BLaER1 treated with 17β-estradiol and CSF1 and Interleukin-3, amounts not matched to agents 10 nM and 100 nM (cell line): ENCODE data around the gene ACR.
A peak's percentile ranks its signal among the peaks of the same experiment; 100 is the strongest.

ENCODE experiments used
- H3K27ac ChIP-seq, 11 experiments: shearing (Covaris generic); formaldehyde crosslinking; 2 replicates each; pipeline ENCODE4 v1.8.1; 2022
- H3K27me3 ChIP-seq, 11 experiments: shearing (Covaris generic); formaldehyde crosslinking; 2 replicates each; pipeline ENCODE4 v1.8.1; 2022
- H3K36me3 ChIP-seq, 11 experiments: shearing (Covaris generic); formaldehyde crosslinking; 2 replicates each; pipeline ENCODE4 v1.8.1; 2022
- H3K4me1 ChIP-seq, 10 experiments: shearing (Covaris generic); formaldehyde crosslinking; 2 replicates each; pipeline ENCODE4 v1.8.1; 2022
- H3K4me2 ChIP-seq, 11 experiments: shearing (Covaris generic); formaldehyde crosslinking; 2 replicates each; pipeline ENCODE4 v1.8.1; 2022
- H3K4me3 ChIP-seq, 10 experiments: shearing (Covaris generic); formaldehyde crosslinking; 2 replicates each; pipeline ENCODE4 v1.8.1; 2022
- H3K9ac ChIP-seq, 11 experiments: shearing (Covaris generic); formaldehyde crosslinking; 2 replicates each; pipeline ENCODE4 v1.8.1; 2022
- H3K9me3 ChIP-seq, 11 experiments: shearing (Covaris generic); formaldehyde crosslinking; replicated peaks in 1 of 11; 2 replicates each; pipeline ENCODE4 v1.8.1; 2022
- H4K20me1 ChIP-seq, 11 experiments: shearing (Covaris generic); formaldehyde crosslinking; 2 replicates each; pipeline ENCODE4 v1.8.1; 2022
- Cebpa-rat ChIP-seq, 11 experiments: shearing (Covaris generic); IDR thresholded peaks; 2 replicates each; pipeline ENCODE4 v1.8.1; 2022

Gene ACR

DNA sequence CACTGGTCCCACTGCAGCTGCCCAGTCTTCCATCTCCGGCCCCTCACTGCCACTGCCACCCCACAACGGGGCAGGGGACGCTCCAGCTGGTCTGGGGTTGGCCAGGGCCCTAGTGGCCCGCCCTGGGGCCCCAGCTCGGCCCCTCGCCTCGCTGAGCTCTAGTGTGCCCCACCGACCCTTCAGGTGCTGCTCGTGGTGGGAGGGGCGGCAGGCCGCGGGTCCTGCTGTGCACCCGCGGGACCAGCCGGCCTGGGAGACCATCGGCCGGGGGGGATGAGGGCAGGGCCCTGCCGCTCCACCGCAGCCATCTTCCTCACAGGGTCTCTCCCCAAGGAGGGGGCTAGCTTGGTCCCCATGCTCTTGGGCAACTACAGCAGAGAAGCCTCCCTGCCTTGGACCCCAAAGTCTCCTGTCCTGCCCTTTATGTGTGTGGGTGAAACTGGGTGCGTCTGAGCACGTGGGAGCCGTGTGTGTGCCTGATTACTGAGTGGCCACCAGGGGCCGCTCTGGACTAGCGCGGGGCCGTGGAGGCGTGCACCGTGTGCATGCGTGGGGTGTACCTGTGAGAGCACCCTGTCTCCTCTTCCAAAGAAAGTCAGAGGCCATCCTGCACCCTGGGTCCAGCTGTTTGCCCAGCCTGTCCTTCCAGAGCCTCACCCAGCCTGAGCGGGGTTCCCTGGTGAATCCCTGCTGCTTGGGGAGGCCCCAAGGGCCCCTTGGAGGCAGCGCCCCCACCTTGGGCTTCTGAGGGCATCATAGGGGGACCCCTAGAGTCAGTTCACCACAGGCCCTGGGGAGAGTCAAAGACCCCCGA is 6.0 kb upstream of the ACR start:
- Histone ChIP-seq H3K4me3 (no peak overlapping the region), H3K9ac (no peak overlapping the region), H3K27ac (no peak overlapping the region), H3K27me3 (no peaks in the 10 kb centered on the region), H3K9me3 (no peaks in the 10 kb centered on the region), H3K4me2 (no peak overlapping the region), H3K36me3 (peaks cover 0 to 20% (median under 1%) of the 10 kb centered on the region in 11 experiments; a peak in 7 of 22 replicates), H4K20me1 (peaks cover 0 to 64% (median 32%) of the 10 kb centered on the region in 11 experiments; a peak in 14 of 22 replicates), H3K4me1 (peaks cover 0 to 26% (median 10%) of the 10 kb centered on the region in 10 experiments; a peak in 9 of 20 replicates)
- TF ChIP-seq Cebpa-rat (IDR thresholded peaks at IDR 0.05), result no peak

- no peaks in the 10 kb centered on the region for H3K9me3 ChIP-seq
- H3K27me3 ChIP-seq, result no peaks in the 10 kb centered on the region
- H3K9ac ChIP-seq, result no peak overlapping the region
- no peak for TF ChIP-seq Cebpa-rat (IDR thresholded peaks at IDR 0.05)
- no peak overlapping the region for H3K4me3 ChIP-seq
- no peak overlapping the region for H3K4me2 ChIP-seq
- peaks cover 0 to 58% (median 25%) of the 10 kb centered on the region in 11 experiments; a peak in 14 of 22 replicates for H4K20me1 ChIP-seq
- H3K36me3 ChIP-seq, result peaks cover 0 to 14% (median 0%) of the 10 kb centered on the region in 11 experiments; a peak in 2 of 22 replicates
- H3K4me1 ChIP-seq, result peaks cover 0 to 26% (median 10%) of the 10 kb centered on the region in 10 experiments; a peak in 9 of 20 replicates
- no peak overlapping the region for H3K27ac ChIP-seq
These were observed 5.3 kb upstream of the ACR start for GRCh38 chr22:50732681-50733080.

DNA sequence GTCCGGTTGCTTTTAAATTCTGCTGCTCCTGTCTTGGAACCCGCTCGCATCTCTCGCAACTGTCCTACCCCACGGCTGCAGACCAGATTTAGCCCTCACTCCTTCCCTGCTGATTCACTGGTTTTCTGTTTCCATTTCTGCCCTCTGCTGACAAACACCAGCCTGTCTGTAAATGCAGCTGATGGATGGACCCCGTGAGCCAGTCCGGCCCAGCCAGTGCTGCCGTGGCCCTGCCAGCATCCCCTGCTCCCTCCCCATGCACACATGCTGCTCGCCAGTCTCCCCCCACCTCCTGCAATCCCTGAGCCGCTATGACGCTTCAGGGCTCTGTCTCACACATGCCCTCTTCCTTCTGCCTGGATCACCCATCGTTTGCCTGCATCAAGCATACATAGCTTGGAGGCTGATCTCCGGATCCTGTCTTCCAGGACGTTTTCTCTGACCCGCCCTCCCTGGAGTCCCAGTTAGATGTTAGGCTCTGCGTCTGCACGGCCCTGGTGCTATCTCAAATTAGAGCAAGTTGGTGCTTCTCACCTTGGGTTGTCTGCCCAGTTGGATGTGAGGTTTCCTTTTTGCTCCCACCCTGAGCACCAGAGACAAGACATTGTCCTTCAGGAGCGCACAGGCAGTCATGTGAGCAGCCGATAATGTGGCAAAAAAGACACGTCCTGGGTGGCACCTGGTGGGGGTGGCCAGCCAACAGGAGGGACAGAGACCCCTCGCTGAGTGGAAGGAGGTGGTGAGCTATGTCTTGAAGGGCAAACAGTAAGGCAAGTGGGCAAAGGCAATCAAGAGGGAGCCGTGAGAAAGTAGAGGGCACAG is 4.3 kb upstream of the ACR start:
- Histone ChIP-seq H3K4me3 (no peak overlapping the region), H3K4me2 (no peak overlapping the region), H3K9me3 (no peaks in the 10 kb centered on the region), H3K27me3 (peaks cover 0 to under 1% (median 0%) of the 10 kb centered on the region in 11 experiments; a peak in 2 of 22 replicates), H3K4me1 (peaks cover 0 to 23% (median 5%) of the 10 kb centered on the region in 10 experiments; a peak in 15 of 20 replicates), H4K20me1 (peaks cover 0 to 47% (median 15%) of the 10 kb centered on the region in 11 experiments; a peak in 13 of 22 replicates), H3K36me3 (peaks cover 0 to 7% (median 0%) of the 10 kb centered on the region in 11 experiments; a peak in 1 of 22 replicates), H3K9ac (no peak overlapping the region), H3K27ac (no peak overlapping the region)
- no peak for TF ChIP-seq Cebpa-rat (IDR thresholded peaks at IDR 0.05)

GRCh38 chr22:50734343-50734771 is 3.6 kb upstream of the ACR start:
- peaks cover 0 to 7% (median 0%) of the 10 kb centered on the region in 11 experiments; a peak in 5 of 22 replicates for H3K27me3 ChIP-seq
- H3K27ac ChIP-seq, result no peak overlapping the region
- no peak overlapping the region for H3K9ac ChIP-seq
- H3K4me1 ChIP-seq, result peaks cover 5 to 25% (median 10%) of the 10 kb centered on the region in 10 experiments; a peak in 19 of 20 replicates
- no peak overlapping the region for H3K4me2 ChIP-seq
- no peak overlapping the region for H3K4me3 ChIP-seq
- H3K9me3 ChIP-seq, result no peaks in the 10 kb centered on the region
- peaks cover 0 to 48% (median 11%) of the 10 kb centered on the region in 11 experiments; a peak in 11 of 22 replicates for H4K20me1 ChIP-seq
- TF ChIP-seq Cebpa-rat (IDR thresholded peaks at IDR 0.05), result no peak
- H3K36me3 ChIP-seq, result peaks cover 0 to 7% (median 0%) of the 10 kb centered on the region in 11 experiments; a peak in 1 of 22 replicates

DNA sequence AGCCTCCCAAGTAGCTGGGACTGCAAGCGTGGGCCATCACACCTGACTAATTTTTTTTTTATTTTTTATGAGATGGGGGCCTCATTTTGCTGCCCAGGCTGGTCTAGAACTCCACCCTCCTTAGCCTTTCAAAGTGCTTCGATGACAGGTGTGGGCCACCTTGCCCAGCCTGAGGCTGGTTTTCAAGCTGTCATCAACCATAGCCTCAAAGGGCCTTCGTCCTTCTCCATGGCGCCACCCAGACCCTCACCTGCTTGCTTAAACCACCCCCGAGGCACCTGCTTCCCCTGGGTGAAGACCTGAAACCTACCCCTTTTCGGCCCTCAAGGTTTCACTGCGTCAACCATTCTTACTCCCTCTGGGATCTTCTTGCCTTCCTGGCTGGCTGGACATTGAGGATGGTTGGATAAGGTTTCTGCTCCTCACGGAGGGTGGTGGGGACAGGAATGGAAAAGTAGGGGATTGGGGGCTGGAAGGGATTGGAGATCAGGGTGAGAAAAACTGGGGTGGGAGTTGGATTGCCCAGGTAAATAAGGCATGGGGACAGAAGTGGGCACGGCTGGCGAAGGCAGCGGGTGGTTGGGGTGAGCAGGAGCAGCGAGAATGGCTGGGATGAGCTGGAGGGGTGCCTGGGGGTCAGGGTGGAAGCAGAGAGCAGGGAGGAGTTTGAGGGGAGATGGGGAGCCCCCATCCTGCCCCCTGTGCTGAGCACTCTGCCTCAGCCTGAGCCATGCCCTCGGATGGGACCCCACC is 2.8 kb upstream of the ACR start:
- no peak overlapping the region for H3K4me3 ChIP-seq
- H3K27me3 ChIP-seq, result peaks cover 0 to 14% (median 0%) of the 10 kb centered on the region in 11 experiments; a peak in 5 of 22 replicates
- no peak overlapping the region for H3K27ac ChIP-seq
- H3K4me2 ChIP-seq, result no peak overlapping the region
- peaks cover 0 to 44% (median 4%) of the 10 kb centered on the region in 11 experiments; a peak in 8 of 22 replicates for H4K20me1 ChIP-seq
- peaks cover 0 to 3% (median 0%) of the 10 kb centered on the region in 11 experiments; a peak in 1 of 22 replicates for H3K36me3 ChIP-seq
- H3K9me3 ChIP-seq, result no peaks in the 10 kb centered on the region
- TF ChIP-seq Cebpa-rat (IDR thresholded peaks at IDR 0.05), result no peak
- no peak overlapping the region for H3K9ac ChIP-seq
- H3K4me1 ChIP-seq, result peaks cover 13 to 27% (median 18%) of the 10 kb centered on the region in 10 experiments; a peak in 19 of 20 replicates

DNA sequence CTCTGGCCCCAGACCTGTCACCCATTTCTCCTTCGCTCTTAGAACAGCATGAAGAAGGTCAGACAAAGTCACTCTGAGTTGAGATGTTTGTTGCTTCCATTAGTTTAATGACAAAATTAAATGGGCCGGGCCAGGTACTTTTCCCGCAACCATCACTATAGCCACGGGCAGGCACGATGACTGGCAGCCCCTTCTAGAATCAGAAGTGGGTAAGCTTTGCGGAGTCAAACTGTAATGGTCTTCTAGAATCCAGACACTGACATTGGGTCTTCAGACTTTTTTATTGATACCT is 2.3 kb upstream of the ACR start:
- Histone ChIP-seq H3K27me3 (peaks cover 0 to 14% (median 0%) of the 10 kb centered on the region in 11 experiments; a peak in 5 of 22 replicates), H3K9me3 (no peaks in the 10 kb centered on the region), H4K20me1 (peaks cover 0 to 40% (median 4%) of the 10 kb centered on the region in 11 experiments; a peak in 6 of 22 replicates), H3K36me3 (peaks cover 0 to 3% (median 0%) of the 10 kb centered on the region in 11 experiments; a peak in 1 of 22 replicates), H3K4me1 (peaks cover 13 to 32% (median 22%) of the 10 kb centered on the region in 10 experiments; a peak in 19 of 20 replicates), H3K9ac (no peak overlapping the region), H3K4me2 (no peak overlapping the region), H3K27ac (no peak overlapping the region), H3K4me3 (no peak overlapping the region)
- TF ChIP-seq Cebpa-rat (IDR thresholded peaks at IDR 0.05), result no peak

DNA sequence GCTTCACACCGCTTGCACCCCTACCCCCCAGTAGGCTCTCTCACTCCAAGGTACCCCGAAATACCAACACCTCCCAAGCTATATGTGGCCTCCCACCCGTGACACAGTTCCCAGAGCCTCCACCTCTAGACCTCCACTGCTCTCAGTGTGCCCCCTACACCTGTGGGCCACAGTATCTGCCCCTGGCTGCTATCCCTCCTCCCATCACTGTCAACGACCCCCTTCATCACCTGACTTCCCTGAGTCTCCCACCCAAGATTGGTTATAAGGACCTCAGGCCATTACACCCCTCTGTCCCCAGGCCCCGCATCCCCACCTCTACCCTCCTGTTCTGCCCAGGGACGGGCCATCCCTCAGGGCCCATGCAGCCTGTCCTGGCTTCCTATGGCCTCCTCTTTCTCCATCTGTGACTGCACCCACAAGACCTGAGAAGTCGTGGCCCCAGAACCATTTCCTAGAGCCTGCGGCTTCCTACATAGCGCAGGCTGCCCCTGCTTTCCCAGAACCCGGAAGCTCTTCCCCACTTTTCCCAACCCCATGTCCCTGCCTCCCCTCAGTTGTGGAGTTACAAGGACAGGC is 734 bp downstream of the ACR start:
- H3K27ac ChIP-seq, result no peak overlapping the region
- peak overlapping the region in 2 of 11 experiments; percentile 12 to 44; a peak in 3 of 22 replicates for H3K9ac ChIP-seq
- no peak overlapping the region for H3K4me3 ChIP-seq
- H3K9me3 ChIP-seq, result no peaks in the 10 kb centered on the region
- peaks cover 0 to 21% (median 0%) of the 10 kb centered on the region in 11 experiments; a peak in 3 of 22 replicates for H4K20me1 ChIP-seq
- peak overlapping the region; percentile 16 to 94 (median 71); a peak in 20 of 22 replicates for H3K4me2 ChIP-seq
- H3K36me3 ChIP-seq, result no peaks in the 10 kb centered on the region
- H3K27me3 ChIP-seq, result peaks cover 0 to 14% (median 0%) of the 10 kb centered on the region in 11 experiments; a peak in 5 of 22 replicates
- peaks cover 13 to 26% (median 21%) of the 10 kb centered on the region in 10 experiments; a peak in 19 of 20 replicates for H3K4me1 ChIP-seq
- no peak for TF ChIP-seq Cebpa-rat (IDR thresholded peaks at IDR 0.05)
